ENCODE results near the gene MKLN1.
A peak's percentile ranks its signal among the peaks of the same experiment; 100 is the strongest.

MKLN1 gene

GRCh38 chr7:131527456-131527855 is 199.8 kb downstream of the MKLN1 start:
- DNase-seq: no peak

DNA sequence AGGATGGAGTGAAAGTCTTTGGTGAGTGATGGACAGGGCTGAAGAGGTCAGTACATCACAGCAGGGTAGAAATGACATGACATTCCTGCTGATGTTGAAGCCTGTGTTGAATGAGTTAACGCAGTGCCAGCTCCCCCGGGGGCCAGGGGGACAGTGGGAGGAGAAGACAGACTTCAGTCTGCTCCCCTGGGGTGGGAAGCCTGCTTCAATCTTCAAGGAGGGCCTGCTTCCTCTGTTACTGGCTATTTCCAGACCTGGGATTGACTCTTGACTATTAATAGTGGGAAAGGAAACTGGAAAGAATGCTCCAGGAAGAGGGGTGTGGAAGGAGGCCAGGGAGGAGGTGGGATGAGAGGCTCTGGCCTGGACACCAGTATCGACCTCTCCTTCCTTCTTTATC is 201.5 kb downstream of the MKLN1 start:
- DNase-seq: no peak

GRCh38 chr7:131529617-131530016 is 201.9 kb downstream of the MKLN1 start:
- no peak for DNase-seq

DNA sequence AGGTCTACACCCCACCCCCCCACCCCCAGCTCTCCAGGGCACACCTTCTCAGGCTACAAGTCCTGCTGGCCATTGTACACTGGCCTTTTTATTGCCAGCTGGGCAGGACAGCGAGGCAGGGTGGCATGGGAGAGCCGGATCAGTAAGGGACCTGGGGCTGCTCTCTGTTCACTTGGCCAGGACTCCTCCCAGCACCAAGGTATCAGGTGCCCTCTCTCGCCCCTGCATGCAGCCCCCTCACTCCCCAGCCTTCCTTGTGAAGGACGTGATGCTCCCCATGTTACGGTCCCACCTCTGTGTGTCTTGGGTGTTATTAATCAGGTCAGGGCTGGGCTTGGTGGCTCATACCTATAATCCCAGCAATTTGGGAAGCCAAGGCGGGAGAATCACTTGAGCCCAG is 202.5 kb downstream of the MKLN1 start:
- DNase-seq: no peak

- no peak for DNase-seq
These were observed 205.0 kb downstream of the MKLN1 start for GRCh38 chr7:131532570-131533091.

GRCh38 chr7:131533151-131533559 is 205.5 kb downstream of the MKLN1 start:
- DNase-seq: no peak

DNA sequence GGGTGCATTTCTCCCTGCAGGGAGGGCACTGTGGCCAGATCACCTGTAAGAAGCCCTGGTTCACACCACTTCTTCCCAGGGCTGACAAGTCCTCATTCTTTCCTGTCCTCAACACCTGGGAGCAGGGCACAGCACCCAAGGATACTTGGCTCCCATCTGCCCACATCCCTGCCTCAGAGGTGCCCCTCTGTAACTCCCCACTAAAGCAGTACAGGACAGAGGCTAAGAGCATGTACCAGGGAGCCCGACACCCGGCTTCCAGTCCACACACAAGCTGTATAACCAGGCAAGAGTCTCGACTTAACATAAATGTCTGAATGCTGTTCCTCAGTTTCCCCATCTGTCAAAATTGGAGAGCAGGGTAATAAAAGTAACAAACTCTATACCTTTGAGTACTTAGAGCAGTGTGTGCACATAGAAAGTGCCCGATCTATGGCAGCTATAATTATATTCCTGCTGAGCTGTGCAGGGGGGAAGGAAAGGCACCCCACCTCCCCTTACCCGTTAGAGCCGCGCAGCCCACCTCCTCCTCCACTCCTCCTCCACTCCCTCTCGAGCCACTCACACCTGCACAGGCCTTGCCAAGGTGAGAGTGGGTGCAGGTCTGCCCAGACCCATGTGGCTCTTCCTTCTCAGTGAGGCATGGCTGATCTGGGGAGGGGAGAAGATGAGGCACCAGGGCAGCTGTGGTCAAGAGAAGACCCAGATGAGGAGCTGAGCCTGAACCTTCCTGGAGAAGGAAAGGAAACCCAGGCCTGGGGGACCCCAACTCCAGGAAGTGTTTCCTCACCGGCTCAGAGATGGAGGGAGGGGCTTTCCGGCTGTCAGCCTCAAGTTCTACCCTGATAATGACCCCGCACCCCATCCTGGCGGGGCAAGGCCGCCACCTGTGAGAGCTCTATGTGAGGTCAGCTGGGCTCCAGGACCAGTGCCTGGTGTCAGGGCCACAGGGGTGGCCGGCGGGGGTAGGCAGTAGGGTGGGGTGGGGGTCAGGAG is 206.2 kb downstream of the MKLN1 start:
- no peak for DNase-seq

DNA sequence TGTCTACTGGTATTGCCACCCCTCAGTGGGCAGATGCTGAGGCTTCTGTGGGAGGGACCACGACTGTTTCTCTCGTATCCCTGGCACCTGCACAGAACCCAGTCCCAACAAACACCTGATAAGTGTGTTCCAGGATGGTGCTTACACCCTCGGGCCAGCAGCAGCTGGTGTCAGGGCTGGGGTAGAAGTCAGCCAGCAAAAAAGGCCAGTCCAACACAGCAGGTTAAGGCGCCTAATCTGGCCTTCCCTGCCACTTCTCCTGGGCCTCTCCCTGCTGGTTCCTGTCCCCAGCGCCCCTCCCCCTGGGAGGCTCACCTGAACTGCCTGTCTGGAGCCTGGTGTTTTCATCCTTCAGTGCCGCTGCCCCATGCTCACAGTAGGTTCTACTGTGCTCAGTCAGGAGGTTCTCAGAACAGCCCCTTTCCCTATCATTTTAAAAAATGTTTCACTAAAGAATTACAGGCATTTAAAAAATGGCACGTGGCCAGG is 208.7 kb downstream of the MKLN1 start:
- DNase-seq: no peak

- DNase-seq: peak; percentile 80
These were observed 209.9 kb downstream of the MKLN1 start for GRCh38 chr7:131537571-131537978.

DNA sequence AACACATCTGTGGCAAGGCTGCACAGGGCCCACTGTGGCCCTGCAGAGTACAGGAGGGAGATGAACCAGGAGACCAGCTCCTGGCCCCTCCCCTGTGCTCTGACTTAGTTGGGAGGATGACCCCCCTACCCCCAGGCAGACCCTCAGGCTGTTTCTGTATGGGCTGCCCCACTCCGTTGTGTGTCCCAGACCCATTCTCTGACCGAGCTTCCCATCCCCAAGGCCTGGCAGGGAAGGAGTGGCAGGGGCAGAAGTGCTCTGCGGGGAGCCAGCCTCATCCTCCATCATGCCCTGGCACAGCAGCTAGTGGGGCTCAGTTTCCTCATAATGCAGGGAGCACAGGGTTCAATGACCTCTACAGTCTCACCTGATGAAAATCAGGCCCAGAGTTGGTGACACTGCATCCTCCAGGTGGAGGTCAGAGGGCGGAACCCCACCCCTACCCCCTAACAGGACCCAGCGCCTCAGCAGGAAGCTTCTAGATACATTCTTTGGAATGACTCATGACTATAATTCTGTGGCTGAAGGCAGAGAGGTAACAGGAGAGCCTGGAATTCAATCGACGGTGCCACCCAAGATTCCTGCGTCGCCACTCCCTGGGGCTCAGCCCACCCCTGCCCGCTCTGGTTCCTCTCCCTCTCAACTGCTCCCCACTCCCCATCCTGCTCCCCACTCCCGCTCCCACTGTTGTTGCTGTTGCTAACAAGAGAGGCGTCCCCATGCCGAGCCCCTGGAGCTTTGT is 210.6 kb downstream of the MKLN1 start:
- peak; percentile 70 for DNase-seq

GRCh38 chr7:131538813-131539179 is 211.1 kb downstream of the MKLN1 start:
- DNase-seq: no peak

DNA sequence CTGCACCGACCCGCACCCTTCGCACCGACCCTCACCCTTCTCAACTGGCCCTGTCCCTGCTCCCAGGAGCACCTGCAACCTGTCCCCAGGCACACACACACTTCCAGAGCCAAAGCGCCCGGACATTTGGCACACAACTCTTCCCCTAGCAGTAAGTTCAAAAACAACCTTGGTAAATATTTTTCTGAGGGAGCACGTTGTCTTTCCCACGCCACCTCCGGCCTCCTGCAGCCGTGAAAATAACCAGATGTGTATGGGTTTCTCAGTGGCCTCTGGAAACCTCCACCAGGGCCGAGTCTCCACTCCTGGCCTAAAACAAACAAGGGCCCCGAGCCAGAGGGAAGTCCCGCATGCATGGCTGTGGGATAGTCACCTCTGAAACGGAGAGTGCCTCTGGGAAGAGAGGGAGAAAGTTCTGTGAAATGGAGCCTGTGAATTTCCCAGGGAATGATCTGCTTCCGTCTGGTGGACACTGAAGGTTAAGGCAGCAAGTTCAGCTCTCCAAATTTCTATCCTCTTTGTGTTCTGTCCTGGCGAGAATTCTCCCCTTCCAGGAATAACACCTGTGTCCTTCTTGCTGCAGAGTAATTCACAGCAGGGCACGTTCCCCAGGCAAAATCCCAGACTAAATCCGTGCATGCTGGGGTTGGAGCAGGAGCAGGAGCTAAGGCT is 213.0 kb downstream of the MKLN1 start:
- no peak for DNase-seq

GRCh38 chr7:131543298-131543697 is 215.6 kb downstream of the MKLN1 start:
- DNase-seq: no peak

GRCh38 chr7:131544021-131544420 is 216.3 kb downstream of the MKLN1 start:
- DNase-seq: no peak

DNA sequence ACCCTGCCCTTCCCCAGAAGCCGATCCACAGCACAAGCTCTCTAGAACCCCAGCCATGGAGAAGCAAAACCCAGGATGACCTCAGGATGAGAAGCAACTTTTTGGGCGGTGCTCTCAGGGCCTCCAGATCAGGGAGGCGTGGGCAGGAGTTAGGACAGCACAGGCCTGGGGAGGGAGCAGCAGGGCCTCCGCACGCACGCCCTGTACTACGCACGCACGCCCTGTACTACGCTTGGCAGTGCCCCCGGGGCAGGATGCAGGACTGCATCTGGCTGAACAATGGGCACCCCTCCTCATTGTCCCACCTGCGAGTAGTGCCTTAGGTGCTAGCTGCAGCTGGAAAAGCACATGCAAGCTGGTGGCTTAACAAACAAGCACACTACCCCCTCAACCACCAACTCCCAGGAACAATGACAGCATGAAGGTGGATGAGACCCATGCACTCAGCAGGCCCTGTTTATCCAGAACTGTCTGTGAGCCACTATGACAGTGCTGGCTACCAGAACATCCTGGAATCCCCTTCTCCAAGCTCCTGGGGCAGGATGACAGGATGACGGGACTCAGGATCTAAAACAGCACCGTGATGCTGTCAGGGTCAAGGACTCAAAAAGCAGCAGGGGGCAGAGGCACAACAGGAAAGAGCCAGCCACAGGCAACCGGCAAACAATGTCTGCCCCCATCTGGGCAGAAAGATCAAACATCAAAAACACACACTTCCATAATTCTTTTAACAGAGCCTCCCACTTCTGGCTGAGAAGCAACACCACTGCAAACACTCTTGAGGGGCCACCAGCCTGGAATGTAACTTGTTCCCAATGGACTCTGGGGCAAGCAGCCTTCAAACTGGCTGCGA is 217.0 kb downstream of the MKLN1 start:
- DNase-seq: peak; percentile 71

DNA sequence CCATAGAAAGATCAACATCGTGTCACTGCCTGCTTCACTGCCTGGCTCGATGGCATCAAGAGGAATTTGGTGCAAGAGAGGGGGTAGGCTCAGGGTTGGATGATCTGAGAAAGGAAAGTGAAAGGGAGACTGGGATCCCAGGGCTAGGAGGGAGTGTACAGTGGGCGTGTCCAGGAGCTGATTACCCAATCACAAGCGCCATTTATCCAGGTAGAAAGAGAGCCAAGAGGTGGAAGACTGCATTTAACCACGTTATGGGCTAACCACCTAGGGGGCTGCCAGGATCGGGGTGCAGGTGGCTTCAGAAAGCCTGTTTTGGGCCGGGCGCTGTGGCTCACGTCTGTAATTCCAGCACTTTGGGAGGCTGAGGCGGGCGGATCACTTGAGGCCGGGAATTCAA is 218.4 kb downstream of the MKLN1 start:
- no peak for DNase-seq

All from fibroblast of skin of right quadriceps (primary cell).